Stimulated activated naive CD8-positive, alpha-beta T cell treated with anti-CD3 and anti-CD28 coated beads, Interleukin-15, Interleukin-2, amounts not matched to agents 100 ng/mL and 50 ng/mL, for 24 hours (primary cell): ENCODE data around the gene SLC25A26.
"Not testable (repeated sequence)": the region's sequence is repeated elsewhere in the genome, so short reads cannot be mapped to it uniquely, and the experiment has no call there.

Experiments
- H3K27ac Mint-ChIP-seq: one replicate; pipeline ENCODE4 v1.8.0; 2021; ENCODE audit warnings: mild to moderate bottlenecking, mixed read lengths
- H3K27me3 Mint-ChIP-seq: one replicate; pipeline ENCODE4 v1.8.0; 2021; ENCODE audit warnings: mixed read lengths
- H3K36me3 Mint-ChIP-seq: one replicate; pipeline ENCODE4 v1.8.0; 2021; ENCODE audit warnings: low read depth, mixed read lengths
- H3K4me1 Mint-ChIP-seq: one replicate; pipeline ENCODE4 v1.8.0; 2021; ENCODE audit warnings: low read depth, mixed read lengths
- H3K4me3 Mint-ChIP-seq: one replicate; pipeline ENCODE4 v1.8.0; 2021; ENCODE audit warnings: mild to moderate bottlenecking, mixed read lengths
- H3K9me3 Mint-ChIP-seq: one replicate; pipeline ENCODE4 v1.8.0; 2021; ENCODE audit warnings: mixed read lengths

SLC25A26 gene

GRCh38 chr3:66270288-66270687, 49.5 kb downstream of the SLC25A26 start:
- no peak overlapping the region for H3K27ac Mint-ChIP-seq
- H3K9me3 Mint-ChIP-seq, result no peaks in the 10 kb centered on the region
- no peaks in the 10 kb centered on the region for H3K27me3 Mint-ChIP-seq
- H3K4me3 Mint-ChIP-seq, result no peak overlapping the region
- peaks cover 12% of the 10 kb centered on the region for H3K4me1 Mint-ChIP-seq
- peaks cover 41% of the 10 kb centered on the region for H3K36me3 Mint-ChIP-seq

- H3K9me3 Mint-ChIP-seq, result no peaks in the 10 kb centered on the region
These were observed 49.9 kb downstream of the SLC25A26 start for GRCh38 chr3:66270701-66271100.

DNA sequence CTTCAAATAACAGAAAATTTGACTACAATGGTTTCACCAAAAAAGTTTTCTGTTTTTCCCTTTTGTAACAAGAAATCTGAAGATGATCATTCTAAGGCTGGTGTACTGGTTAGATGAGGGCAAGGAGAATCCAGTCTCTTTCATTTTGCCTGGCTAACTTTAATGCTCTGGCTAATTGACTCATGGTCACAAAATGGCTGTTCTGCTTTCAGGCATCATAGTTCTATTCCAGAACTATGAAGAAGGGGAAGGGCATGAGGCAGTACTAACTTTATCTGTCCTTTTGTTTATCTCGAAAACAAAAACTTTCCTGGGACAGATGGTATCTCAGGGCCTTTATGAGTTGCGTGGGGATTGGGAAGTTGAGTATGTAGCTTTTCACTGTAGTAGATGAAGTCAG, 50.4 kb downstream of the SLC25A26 start:
- H3K27ac Mint-ChIP-seq, result no peak overlapping the region
- peaks cover 12% of the 10 kb centered on the region for H3K4me1 Mint-ChIP-seq
- H3K4me3 Mint-ChIP-seq, result no peak overlapping the region
- no peaks in the 10 kb centered on the region for H3K27me3 Mint-ChIP-seq
- no peaks in the 10 kb centered on the region for H3K9me3 Mint-ChIP-seq
- H3K36me3 Mint-ChIP-seq, result peaks cover 36% of the 10 kb centered on the region

More at GRCh38 chr3:66270701-66271100, 49.9 kb downstream of the SLC25A26 start:
- Mint-ChIP-seq H3K27me3 (no peaks in the 10 kb centered on the region), H3K4me3 (no peak overlapping the region), H3K36me3 (peaks cover 37% of the 10 kb centered on the region), H3K27ac (no peak overlapping the region), H3K4me1 (peaks cover 12% of the 10 kb centered on the region)

DNA sequence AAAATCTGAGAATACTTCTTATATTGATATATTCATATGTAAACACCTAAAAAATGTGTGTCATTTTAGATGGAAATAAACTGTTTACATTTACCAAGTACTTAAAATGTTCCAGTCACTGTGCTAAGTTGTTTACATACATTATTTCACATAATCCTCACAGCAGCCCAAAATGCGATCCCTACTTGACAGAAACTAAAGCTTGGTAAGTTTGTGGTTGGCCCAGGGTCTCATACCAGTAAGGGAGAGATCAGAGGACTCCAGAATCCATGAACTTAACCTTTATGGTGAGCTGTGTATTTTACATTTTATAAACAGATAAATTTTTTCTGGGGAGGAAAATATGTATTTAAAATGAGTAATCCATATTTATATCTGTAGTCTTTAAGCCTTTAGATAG, 51.2 kb downstream of the SLC25A26 start:
- Mint-ChIP-seq H3K36me3 (peaks cover 36% of the 10 kb centered on the region), H3K4me3 (no peak overlapping the region), H3K4me1 (peaks cover 7% of the 10 kb centered on the region), H3K9me3 (no peaks in the 10 kb centered on the region), H3K27me3 (no peaks in the 10 kb centered on the region), H3K27ac (no peak overlapping the region)

DNA sequence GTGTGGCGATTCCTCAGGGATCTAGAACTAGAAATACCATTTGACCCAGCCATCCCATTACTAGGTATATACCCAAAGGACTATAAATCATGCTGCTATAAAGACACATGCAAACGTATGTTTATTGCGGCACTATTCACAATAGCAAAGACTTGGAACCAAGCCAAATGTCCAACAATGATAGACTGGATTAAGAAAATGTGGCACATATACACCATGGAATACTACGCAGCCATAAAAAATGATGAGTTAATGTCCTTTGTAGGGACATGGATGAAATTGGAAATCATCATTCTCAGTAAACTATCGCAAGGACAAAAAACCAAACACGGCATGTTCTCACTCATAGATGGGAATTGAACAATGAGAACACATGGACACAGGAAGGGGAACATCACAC, 54.0 kb downstream of the SLC25A26 start:
- peaks cover 19% of the 10 kb centered on the region for H3K4me1 Mint-ChIP-seq
- not testable (repeated sequence) for H3K27ac Mint-ChIP-seq, H3K9me3 Mint-ChIP-seq, H3K27me3 Mint-ChIP-seq, H3K4me3 Mint-ChIP-seq
- peaks cover 23% of the 10 kb centered on the region for H3K36me3 Mint-ChIP-seq

- peaks cover 12% of the 10 kb centered on the region for H3K36me3 Mint-ChIP-seq
- no peaks in the 10 kb centered on the region for H3K27me3 Mint-ChIP-seq
- H3K27ac Mint-ChIP-seq, result no peak overlapping the region
- H3K9me3 Mint-ChIP-seq, result no peaks in the 10 kb centered on the region
- peaks cover 24% of the 10 kb centered on the region for H3K4me1 Mint-ChIP-seq
- no peak overlapping the region for H3K4me3 Mint-ChIP-seq
These were observed 56.0 kb downstream of the SLC25A26 start for GRCh38 chr3:66276705-66277274.

DNA sequence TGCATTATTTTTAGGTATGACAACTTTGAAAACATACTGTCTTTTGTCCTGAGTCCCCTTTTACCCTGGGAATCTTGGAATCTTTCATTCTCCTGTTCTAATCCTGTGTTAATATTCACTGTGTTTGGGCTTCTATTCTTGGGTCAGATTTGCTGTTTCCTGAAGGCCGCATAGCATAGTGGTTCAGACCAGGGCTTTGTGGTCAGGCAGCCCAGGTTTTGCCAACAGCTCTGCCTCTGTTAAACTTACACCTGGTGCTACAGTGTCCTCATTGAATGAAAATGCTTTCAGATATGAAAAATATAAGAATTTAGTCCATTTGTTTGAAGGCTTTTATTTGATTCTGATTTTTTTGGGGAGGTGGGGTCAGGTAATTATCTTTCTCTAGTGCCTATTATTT, 58.4 kb downstream of the SLC25A26 start:
- H3K27ac Mint-ChIP-seq, result no peak overlapping the region
- H3K27me3 Mint-ChIP-seq, result no peaks in the 10 kb centered on the region
- peaks cover 7% of the 10 kb centered on the region for H3K36me3 Mint-ChIP-seq
- H3K4me3 Mint-ChIP-seq, result no peak overlapping the region
- no peaks in the 10 kb centered on the region for H3K9me3 Mint-ChIP-seq
- peaks cover 24% of the 10 kb centered on the region for H3K4me1 Mint-ChIP-seq

DNA sequence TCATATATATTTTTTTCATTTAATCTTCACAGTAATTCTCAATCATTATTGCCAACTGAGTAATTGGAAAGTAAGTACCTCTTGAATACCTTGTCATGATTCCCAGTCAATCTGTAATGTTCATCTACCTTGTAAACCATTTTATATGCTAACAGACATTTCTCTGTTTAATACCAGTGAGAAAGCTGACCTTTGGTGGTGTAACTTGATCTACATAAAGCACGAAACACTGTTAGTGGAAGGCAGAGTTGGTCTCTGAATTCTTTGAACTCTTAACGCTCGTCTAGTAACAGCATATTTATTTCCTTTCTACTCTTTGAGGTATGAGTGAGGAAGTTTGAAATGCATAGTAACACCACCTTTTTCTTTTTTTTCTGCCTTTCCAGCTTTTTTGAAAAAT, 59.5 kb downstream of the SLC25A26 start:
- Mint-ChIP-seq H3K4me3 (no peak overlapping the region), H3K36me3 (peaks cover 7% of the 10 kb centered on the region)

GRCh38 chr3:66291922-66292321, 71.1 kb downstream of the SLC25A26 start:
- H3K36me3 Mint-ChIP-seq, result peaks cover 57% of the 10 kb centered on the region
- H3K4me1 Mint-ChIP-seq, result peaks cover 40% of the 10 kb centered on the region
- H3K4me3 Mint-ChIP-seq, H3K27ac Mint-ChIP-seq, H3K27me3 Mint-ChIP-seq: not testable (repeated sequence)
- H3K9me3 Mint-ChIP-seq, result peaks cover 26% of the 10 kb centered on the region

More for the DNA sequence above, 59.5 kb downstream of the SLC25A26 start:
- no peaks in the 10 kb centered on the region for H3K27me3 Mint-ChIP-seq
- H3K4me1 Mint-ChIP-seq, result peaks cover 24% of the 10 kb centered on the region
- H3K9me3 Mint-ChIP-seq, result no peaks in the 10 kb centered on the region
- H3K27ac Mint-ChIP-seq, result no peak overlapping the region

DNA sequence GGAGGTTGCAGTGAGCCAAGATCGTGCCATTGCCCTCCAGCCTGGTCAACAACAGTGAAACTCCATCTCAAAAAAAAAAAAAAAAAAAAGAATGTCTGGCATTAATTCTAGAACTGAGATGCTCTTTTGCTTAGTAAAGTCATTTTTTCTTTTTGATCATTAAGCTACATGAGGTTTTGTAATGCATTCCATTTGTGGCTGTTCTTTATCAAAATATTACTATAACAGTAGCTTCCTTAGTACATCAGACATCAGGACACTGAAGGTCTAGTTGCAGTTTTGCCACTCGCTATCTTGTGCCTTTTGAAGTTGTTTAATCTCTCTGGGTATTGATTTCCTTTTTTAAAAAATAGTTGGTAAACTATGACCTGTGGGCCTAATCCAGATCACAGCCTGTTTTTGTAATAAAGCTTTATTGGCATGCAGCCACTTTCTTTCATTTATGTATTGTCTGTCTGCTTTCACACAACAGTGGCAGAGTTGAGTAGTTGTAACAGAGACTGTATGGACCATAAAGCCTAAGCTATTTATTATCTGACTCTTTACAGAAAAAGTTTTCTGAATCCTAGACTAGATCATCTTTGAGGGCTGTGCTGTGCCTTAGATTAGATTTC, 76.6 kb downstream of the SLC25A26 start:
- H3K9me3 Mint-ChIP-seq, result no peaks in the 10 kb centered on the region
- peaks cover 47% of the 10 kb centered on the region for H3K4me1 Mint-ChIP-seq
- H3K27ac Mint-ChIP-seq, result peak overlapping the region; percentile 42
- no peaks in the 10 kb centered on the region for H3K27me3 Mint-ChIP-seq
- no peak overlapping the region for H3K4me3 Mint-ChIP-seq
- peaks cover 11% of the 10 kb centered on the region for H3K36me3 Mint-ChIP-seq

DNA sequence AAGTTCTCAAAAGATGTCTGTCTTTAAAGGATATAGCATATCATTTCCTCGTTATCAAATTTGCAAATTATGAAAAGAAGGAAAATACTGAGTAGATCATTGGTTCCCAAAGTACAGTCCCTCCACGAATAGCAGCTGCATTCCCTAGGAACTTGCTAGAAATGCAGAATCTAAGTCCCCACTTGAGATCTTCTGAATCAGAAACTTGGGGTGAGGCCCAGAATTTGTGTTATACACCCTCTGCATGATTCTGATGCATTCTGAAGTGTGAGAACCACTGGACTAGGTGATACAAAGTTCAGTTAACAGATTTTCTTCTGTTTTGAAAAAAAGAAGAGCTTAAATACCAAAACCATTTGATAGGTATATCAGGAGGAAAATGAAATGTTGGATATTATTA, 77.1 kb downstream of the SLC25A26 start:
- no peaks in the 10 kb centered on the region for H3K9me3 Mint-ChIP-seq
- no peak overlapping the region for H3K4me3 Mint-ChIP-seq
- peaks cover 6% of the 10 kb centered on the region for H3K36me3 Mint-ChIP-seq

GRCh38 chr3:66298591-66298990, 77.8 kb downstream of the SLC25A26 start:
- H3K4me1 Mint-ChIP-seq, result peaks cover 51% of the 10 kb centered on the region
- H3K36me3 Mint-ChIP-seq, result peaks cover under 1% of the 10 kb centered on the region
- H3K9me3 Mint-ChIP-seq, result no peaks in the 10 kb centered on the region
- no peak overlapping the region for H3K4me3 Mint-ChIP-seq
- no peaks in the 10 kb centered on the region for H3K27me3 Mint-ChIP-seq
- peak overlapping the region; percentile 42 for H3K27ac Mint-ChIP-seq

More for the DNA sequence above, 77.1 kb downstream of the SLC25A26 start:
- Mint-ChIP-seq H3K27ac (peak overlapping the region; percentile 42), H3K27me3 (no peaks in the 10 kb centered on the region), H3K4me1 (peaks cover 47% of the 10 kb centered on the region)

DNA sequence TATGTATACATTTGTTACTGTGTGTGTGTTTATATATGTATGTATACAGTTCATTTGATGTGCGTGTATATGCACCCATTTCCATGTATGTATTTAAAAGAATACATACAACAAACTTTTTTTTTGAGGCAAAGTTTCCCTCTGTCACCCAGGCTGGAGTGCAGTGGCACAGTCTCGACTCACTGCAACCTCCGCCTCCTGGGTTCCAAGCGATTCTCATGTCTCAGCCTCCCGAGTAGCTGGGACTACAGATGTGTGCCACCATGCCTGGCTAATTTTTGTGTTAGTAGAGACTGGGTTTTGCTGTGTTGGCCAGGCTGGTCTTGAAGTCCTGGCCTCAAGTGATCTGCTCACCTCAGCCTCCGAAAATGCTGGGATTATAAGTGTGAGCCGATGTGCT, 78.3 kb downstream of the SLC25A26 start:
- Mint-ChIP-seq H3K4me1 (peaks cover 56% of the 10 kb centered on the region), H3K27ac (peak overlapping the region; percentile 5)
- not testable (repeated sequence) for H3K4me3 Mint-ChIP-seq

DNA sequence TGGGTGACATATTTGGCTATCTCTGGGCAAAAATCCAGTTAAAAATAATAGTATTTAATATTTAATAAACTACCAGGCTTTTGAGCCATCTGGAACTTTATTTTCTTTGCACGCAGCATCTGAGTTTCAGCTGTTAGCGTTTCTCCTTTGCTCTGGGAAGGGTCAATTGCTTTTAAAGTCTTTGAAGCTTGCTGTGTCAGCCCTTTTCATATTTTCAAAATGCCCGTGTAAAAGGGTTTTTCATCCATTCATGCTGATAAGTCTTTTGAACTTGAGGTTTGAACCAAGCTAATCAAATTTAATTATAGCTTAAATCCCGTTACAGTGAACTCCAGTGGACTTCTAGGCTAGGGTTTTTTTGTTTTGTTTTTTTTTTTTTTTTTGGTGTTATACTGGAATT, 79.1 kb downstream of the SLC25A26 start:
- Mint-ChIP-seq H3K9me3 (no peaks in the 10 kb centered on the region), H3K4me1 (peaks cover 64% of the 10 kb centered on the region), H3K4me3 (no peak overlapping the region), H3K36me3 (peaks cover 8% of the 10 kb centered on the region), H3K27ac (no peak overlapping the region), H3K27me3 (no peaks in the 10 kb centered on the region)

More for the DNA sequence above, 78.3 kb downstream of the SLC25A26 start:
- not testable (repeated sequence) for H3K27me3 Mint-ChIP-seq, H3K9me3 Mint-ChIP-seq, H3K36me3 Mint-ChIP-seq

DNA sequence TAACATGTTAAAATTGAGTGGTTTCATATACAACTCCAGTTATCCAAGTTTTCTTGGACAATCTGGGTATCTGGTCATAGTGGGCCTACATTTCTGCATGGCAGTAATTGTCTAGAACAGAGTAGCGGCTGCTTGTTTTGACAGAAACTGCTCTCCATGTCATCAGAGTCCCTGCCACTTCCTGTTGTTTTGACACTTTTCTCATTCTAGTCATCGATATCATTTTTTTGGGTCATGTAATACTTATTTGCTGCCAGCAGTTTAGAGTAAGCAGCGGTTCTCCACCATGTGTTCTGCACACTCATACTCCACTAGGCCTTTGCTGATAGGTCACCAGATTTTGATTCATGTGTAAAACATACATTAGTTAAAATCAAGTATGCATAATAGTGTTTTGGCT, 81.5 kb downstream of the SLC25A26 start:
- Mint-ChIP-seq H3K27ac (peak overlapping the region; percentile 85), H3K4me3 (peak overlapping the region; percentile 33), H3K27me3 (no peaks in the 10 kb centered on the region), H3K36me3 (peaks cover 28% of the 10 kb centered on the region), H3K9me3 (no peaks in the 10 kb centered on the region), H3K4me1 (peaks cover 70% of the 10 kb centered on the region)

DNA sequence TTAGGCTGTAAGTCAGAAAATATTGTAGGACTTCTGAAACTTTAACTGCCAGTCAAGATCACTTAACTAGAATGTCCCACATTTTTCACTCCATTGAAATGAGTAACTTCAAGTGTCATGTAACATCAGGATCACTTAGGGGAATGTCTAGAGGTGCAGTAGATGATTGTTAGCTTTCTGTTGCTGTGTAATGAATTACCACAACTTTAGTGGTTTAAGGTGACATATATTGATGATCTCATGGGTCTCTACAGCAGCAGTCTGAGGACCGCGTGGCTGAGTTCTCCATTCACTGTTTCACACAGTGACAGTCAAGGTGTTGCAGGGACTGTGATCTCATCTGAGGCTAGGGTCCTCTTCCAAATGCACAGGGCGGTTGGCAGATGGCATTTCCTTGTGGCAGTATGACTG, 82.7 kb downstream of the SLC25A26 start:
- Mint-ChIP-seq H3K4me3 (no peak overlapping the region), H3K27me3 (no peaks in the 10 kb centered on the region), H3K36me3 (peaks cover 28% of the 10 kb centered on the region), H3K27ac (peak overlapping the region; percentile 78), H3K4me1 (peaks cover 58% of the 10 kb centered on the region), H3K9me3 (no peaks in the 10 kb centered on the region)
